GM10266 (cell line): Measurements from ENCODE around the gene DFFA.

Experiments used
- DNase-seq: peaks from one replicate; pipeline ENCODE4 v3.0.0; 2012; ENCODE audit errors: extremely low spot score
- CTCF ChIP-seq: IDR thresholded peaks from 2 replicates; pipeline ENCODE4 v1.5.1; 2012; ENCODE audit warnings: mild to moderate bottlenecking, low read depth; ENCODE audit not compliant: control insufficient read depth, insufficient read depth; ENCODE audit errors: missing control alignments

DFFA gene

GRCh38 chr1:10490286-10490970 is 18.1 kb upstream of the DFFA start:
- TF ChIP-seq CTCF, result no peak
- no peak for DNase-seq

- no peak for TF ChIP-seq CTCF
- no peak for DNase-seq
These were observed 17.1 kb upstream of the DFFA start for GRCh38 chr1:10489291-10490055.

- TF ChIP-seq CTCF, result no peak
- DNase-seq, result no peak
These were observed 12.2 kb upstream of the DFFA start for GRCh38 chr1:10484521-10484920.

GRCh38 chr1:10480614-10481013 is 8.3 kb upstream of the DFFA start:
- DNase-seq, result no peak
- TF ChIP-seq CTCF, result no peak

- TF ChIP-seq CTCF, result no peak
- DNase-seq, result no peak
These were observed 7.0 kb upstream of the DFFA start for GRCh38 chr1:10479296-10479695.

- TF ChIP-seq CTCF, result no peak
- no peak for DNase-seq
These were observed 3.2 kb upstream of the DFFA start for GRCh38 chr1:10475510-10475909.
